Keratinocyte (primary cell): Measurements from ENCODE around the gene FRZB. TPM values are rescaled to one million over a fixed set of nuclear protein-coding genes. Genes with fewer than 3 reads are reported as not detected.

Experiments used
- DNase-seq: peaks from one replicate; pipeline ENCODE4 v3.0.0-alpha.2; 2011; ENCODE audit warnings: low read depth, missing footprints, low spot score
- FAIRE-seq: peaks from 2 replicates; lab custom pipeline; 2011; peaks lifted over from hg19 to GRCh38; lab: Jason Lieb, UNC
- H2AFZ ChIP-seq: 2 replicates; pipeline ENCODE4 v1.6.0; 2012; ENCODE audit warnings: low read length, control low read depth, inconsistent platforms; ENCODE audit not compliant: control insufficient read depth
- H3K27ac ChIP-seq: 2 replicates; pipeline ENCODE4 v1.5.1; 2011; ENCODE audit warnings: low read length; ENCODE audit not compliant: control insufficient read depth, insufficient read depth
- H3K27me3 ChIP-seq: 3 replicates; pipeline ENCODE4 v1.6.0; 2011; ENCODE audit warnings: low read length; ENCODE audit not compliant: control insufficient read depth, insufficient read depth; ENCODE audit errors: extremely low read depth
- H3K36me3 ChIP-seq, 2 experiments: 2 replicates in 1 of 2; 3 replicates in 1 of 2; pipeline ENCODE4 v1.5.1; 2011; ENCODE audit warnings: low read length in 2 of 2, mild to moderate bottlenecking in 1 of 2; ENCODE audit not compliant: control insufficient read depth in 2 of 2, insufficient read depth in 2 of 2; ENCODE audit errors: extremely low read depth in 1 of 2
- H3K4me1 ChIP-seq: 3 replicates; pipeline ENCODE4 v1.5.1; 2011; ENCODE audit warnings: low read length; ENCODE audit not compliant: control insufficient read depth, insufficient read depth; ENCODE audit errors: extremely low read depth
- H3K4me2 ChIP-seq: 3 replicates; pipeline ENCODE4 v1.6.0; 2011; ENCODE audit warnings: low read depth, low read length; ENCODE audit not compliant: control insufficient read depth, insufficient read depth; ENCODE audit errors: extremely low read depth
- H3K4me3 ChIP-seq, 3 experiments: fragments of 200-600 bp in 1 of 3; sonication (generic) in 1 of 3; 2 replicates in 2 of 3; 3 replicates in 1 of 3; pipeline ENCODE4 v1.5.1; 2011 to 2016; ENCODE audit warnings: low read length in 3 of 3, mild to moderate bottlenecking in 3 of 3, control low read depth in 2 of 3, inconsistent platforms in 1 of 3, low read depth in 1 of 3, mixed read lengths in 1 of 3, mixed run types in 1 of 3, moderate library complexity in 1 of 3; ENCODE audit not compliant: control insufficient read depth in 2 of 3, insufficient read depth in 2 of 3; ENCODE audit errors: extremely low read depth in 1 of 3
- H3K79me2 ChIP-seq: 2 replicates; pipeline ENCODE4 v1.6.0; 2012; ENCODE audit warnings: low read length; ENCODE audit not compliant: control insufficient read depth, insufficient read depth
- H3K9ac ChIP-seq: 3 replicates; pipeline ENCODE4 v1.6.0; 2011; ENCODE audit warnings: low read length; ENCODE audit not compliant: control insufficient read depth, insufficient read depth; ENCODE audit errors: extremely low read depth
- H3K9me1 ChIP-seq: 3 replicates; pipeline ENCODE4 v1.6.0; 2011; ENCODE audit warnings: low read length; ENCODE audit not compliant: control insufficient read depth, insufficient read depth; ENCODE audit errors: extremely low read depth
- H3K9me3 ChIP-seq: 2 replicates; pipeline ENCODE4 v1.5.1; 2012; ENCODE audit warnings: low read depth, low read length; ENCODE audit not compliant: control insufficient read depth
- H4K20me1 ChIP-seq: 3 replicates; pipeline ENCODE4 v1.6.0; 2011; ENCODE audit warnings: low read length; ENCODE audit not compliant: control insufficient read depth, insufficient read depth; ENCODE audit errors: extremely low read depth
- CTCF ChIP-seq, 3 experiments: IDR thresholded peaks in 1 of 3; conservative IDR thresholded peaks in 1 of 3; optimal IDR thresholded peaks in 1 of 3; 2 replicates in 2 of 3; 3 replicates in 1 of 3; pipeline versions ENCODE3 to v1.5.1; 2011; ENCODE audit warnings: low read length in 3 of 3, mild to moderate bottlenecking in 3 of 3, moderate library complexity in 2 of 3, control low read depth in 1 of 3, inconsistent platforms in 1 of 3; ENCODE audit not compliant: insufficient read depth in 2 of 3; ENCODE audit errors: extremely low read depth in 1 of 3
- EZH2 ChIP-seq: IDR thresholded peaks from one replicate; pipeline ENCODE4 v1.6.1; 2012; ENCODE audit warnings: inconsistent platforms, mild to moderate bottlenecking, low read length, moderate library complexity
- dilution Hi-C: fragments of 300-500 bp; cut with MboI; formaldehyde crosslinking; loops from one replicate; pipeline ENCODE4 v1.7.0; 2020; ENCODE audit warnings: low sequenced_read_pairs; ENCODE audit not compliant: extremely low pct_ligation_motif_present
- polyA plus RNA-seq, 5 experiments: library from polyadenylated mRNA; depleted of rRNA in 3 of 5; stranded (reverse) in 3 of 5; stranded (forward) in 1 of 5; unstranded in 1 of 5; fragments of >200 nt; gene quantifications; 1 replicate in 1 of 5; 2 replicates in 3 of 5; 3 replicates in 1 of 5; pipeline versions ENCODE4 v1.2.1 to v1.2.3, GENCODE V29; 2011 to 2012; ENCODE audit warnings: missing spikeins in 2 of 5, low read depth in 1 of 5, low replicate concordance in 1 of 5

FRZB gene
- polyA plus RNA-seq, 1 donor (not counting 4 experiments of a cell fraction or from before 2014, with no cell fraction given) = 0.05 TPM

- Histone ChIP-seq H4K20me1 (no peaks in the 10 kb centered on the region), H3K9me3 (no peaks in the 10 kb centered on the region), H3K9me1 (no peaks in the 10 kb centered on the region), H2AFZ (no peak overlapping the region), H3K27ac (no peak overlapping the region), H3K4me2 (no peak overlapping the region), H3K79me2 (no peaks in the 10 kb centered on the region), H3K9ac (no peak overlapping the region), H3K27me3 (peaks cover 4% of the 10 kb centered on the region), H3K4me1 (no peaks in the 10 kb centered on the region), H3K36me3 (no peaks in the 10 kb centered on the region), H3K4me3 (no peak overlapping the region)
- TF ChIP-seq CTCF (optimal IDR thresholded peaks at IDR 0.05 in 1 of 3, IDR thresholded peaks at IDR 0.05 in 1 of 3, conservative IDR thresholded peaks at IDR 0.05 in 1 of 3; ENCODE audit: extremely low read depth in 1 of 3, insufficient read depth in 2 of 3, low read length in 3 of 3) = no peak
- no peak for TF ChIP-seq EZH2
- dilution Hi-C loops = no loop called here
- FAIRE-seq (no peak), DNase-seq (no peak)
Observed at GRCh38 chr2:182858671-182859070, 7.8 kb downstream of the FRZB start.

- Histone ChIP-seq H3K4me3 (no peak overlapping the region), H3K79me2 (no peaks in the 10 kb centered on the region), H3K9me1 (no peaks in the 10 kb centered on the region), H4K20me1 (no peaks in the 10 kb centered on the region), H3K4me1 (no peaks in the 10 kb centered on the region), H3K9ac (no peak overlapping the region), H3K9me3 (no peaks in the 10 kb centered on the region), H2AFZ (no peak overlapping the region), H3K4me2 (no peak overlapping the region), H3K36me3 (no peaks in the 10 kb centered on the region), H3K27ac (no peak overlapping the region), H3K27me3 (peaks cover 4% of the 10 kb centered on the region)
- dilution Hi-C loops = no loop called here
- no peak for FAIRE-seq
- TF ChIP-seq CTCF (optimal IDR thresholded peaks at IDR 0.05 in 1 of 3, IDR thresholded peaks at IDR 0.05 in 1 of 3, conservative IDR thresholded peaks at IDR 0.05 in 1 of 3; ENCODE audit: extremely low read depth in 1 of 3, insufficient read depth in 2 of 3, low read length in 3 of 3) (no peak), EZH2 (no peak)
- DNase-seq = no peak
Observed at GRCh38 chr2:182855376-182855775, 11.1 kb downstream of the FRZB start.
